Fibroblast of skin of abdomen (primary cell): ENCODE results near the gene FAM168B.

ENCODE experiments used
- DNase-seq: peaks from one replicate; pipeline ENCODE4 v3.0.0-alpha.2; 2013

FAM168B gene

GRCh38 chr2:131022731-131023130 lies 70.5 kb downstream of the FAM168B start:
- DNase-seq = no peak

GRCh38 chr2:131016826-131017741 lies 76.2 kb downstream of the FAM168B start:
- peak; percentile 27 for DNase-seq

GRCh38 chr2:131015764-131016163 lies 77.5 kb downstream of the FAM168B start:
- no peak for DNase-seq

GRCh38 chr2:131014141-131014540 lies 79.1 kb downstream of the FAM168B start:
- DNase-seq = no peak

GRCh38 chr2:131011486-131011885 lies 81.8 kb downstream of the FAM168B start:
- DNase-seq = no peak

GRCh38 chr2:131010566-131010965 lies 82.7 kb downstream of the FAM168B start:
- DNase-seq = no peak

- no peak for DNase-seq
Observed at GRCh38 chr2:131009713-131010475, 83.4 kb downstream of the FAM168B start.

GRCh38 chr2:131008967-131009366 lies 84.3 kb downstream of the FAM168B start:
- DNase-seq = no peak

GRCh38 chr2:131006561-131006960 lies 86.7 kb downstream of the FAM168B start:
- DNase-seq = no peak

- no peak for DNase-seq
Observed at GRCh38 chr2:131005216-131005935, 87.9 kb downstream of the FAM168B start.

GRCh38 chr2:131004446-131005209 lies 88.6 kb downstream of the FAM168B start:
- no peak for DNase-seq

GRCh38 chr2:130998561-130998960 lies 94.7 kb downstream of the FAM168B start:
- DNase-seq = no peak
